Right cardiac atrium (tissue), 5 donors: ENCODE results near the gene DEFB126. TPM values are rescaled to one million over a fixed set of nuclear protein-coding genes. Genes with fewer than 3 reads are reported as not detected.
A peak's percentile ranks its signal among the peaks of the same experiment; 100 is the strongest.

Experiments used
- ATAC-seq, 2 donors: fragments of 200-7000 bp; cut with Tn5 transposase; one replicate each; pipeline versions ENCODE4 v1.8.0 to v1.9.1; 2020; ENCODE audit warnings: moderate library complexity in 2 of 2, mild to moderate bottlenecking in 1 of 2
- DNase-seq, 3 donors: peaks; one replicate each; pipeline ENCODE4 v3.0.0-alpha.2; 2020
- H3K27ac ChIP-seq: one replicate; pipeline ENCODE4 v1.5.1; 2013; ENCODE audit warnings: mild to moderate bottlenecking, low read length, control low read depth, moderate library complexity
- H3K27me3 ChIP-seq: one replicate; pipeline ENCODE4 v1.6.1; 2013; ENCODE audit not compliant: control insufficient read depth, insufficient read depth
- H3K4me1 ChIP-seq: one replicate; pipeline ENCODE4 v1.6.1; 2013; ENCODE audit warnings: low read length; ENCODE audit not compliant: control insufficient read depth, insufficient read depth
- H3K4me3 ChIP-seq: one replicate; pipeline ENCODE4 v1.5.1; 2013; ENCODE audit warnings: low read length, control low read depth
- H3K9me3 ChIP-seq: one replicate; pipeline ENCODE4 v1.6.1; 2013; ENCODE audit warnings: low read length; ENCODE audit not compliant: control insufficient read depth
- WGBS: extraction: QIAGEN DNeasy Blood & Tissue Kit; methylation state at CpG from one replicate; pipeline ENCODE4 v1.1.7; 2013; 5-methylcytosine and 5-hydroxymethylcytosine counted together
- intact Hi-C, 4 donors: fragments of 100-400 bp; cut with DNase I; formaldehyde crosslinking; loops; one replicate each; pipeline versions ENCODE4 v1.11.0 to v1.14.0; 2022 to 2023
- polyA plus RNA-seq: library from polyadenylated mRNA; stranded (reverse); fragments of 200-250 nt; gene quantifications from one replicate; pipeline ENCODE4 v1.2.3, GENCODE V29; 2013
- total RNA-seq, 4 donors: library from RNA; stranded (reverse); fragmentation: NEBNext Ultra II Directional; extraction: Animal tissue kit (Norgen Biotek cat#: 25700); gene quantifications; one replicate each; pipeline ENCODE4 v1.2.1, GENCODE V29; 2021
- donor health status: healthy with polysubstance abuse.
- donor health status: DM: no; HTN: yes; CAD: no.
- donor health status: DM: no; HTN: no; CAD: no.
- donor health status: DM: no; HTN: yes; CAD: no; lungs with severe emphysema.
- donor health status: DM: yes; HTN: yes; CAD: no.

DEFB126 gene
- total and polyA plus RNA-seq, 5 donors, result not detected

GRCh38 chr20:152131-152530, 9.7 kb downstream of the DEFB126 start:
- no peak overlapping the region for H3K4me3 ChIP-seq
- no peaks in the 10 kb centered on the region for H3K9me3 ChIP-seq
- no peak for DNase-seq
- no peaks in the 10 kb centered on the region for H3K4me1 ChIP-seq
- 80% methylated on average over 1 of the region's 1 CpG for WGBS
- no peak for ATAC-seq
- intact Hi-C loops, result no loop called here
- no peaks in the 10 kb centered on the region for H3K27me3 ChIP-seq
- no peak overlapping the region for H3K27ac ChIP-seq

GRCh38 chr20:157154-157553, 14.8 kb downstream of the DEFB126 start, which contains the start of gene DEFB127:
Gene DEFB127 (plus strand): TSS chr20:157454. CDS start chr20:157545, 91 bp downstream.
- Histone ChIP-seq H3K27ac (no peak within 1 kb of the TSS), H3K9me3 (no peaks in the 10 kb centered on the region), H3K4me1 (no peaks in the 10 kb centered on the region), H3K27me3 (no peaks in the 10 kb centered on the region), H3K4me3 (no peak within 1 kb of the TSS)
- WGBS, result 94% methylated on average over 5 of the region's 5 CpGs
- ATAC-seq (no peak), DNase-seq (no peak)
- intact Hi-C loops, result no loop called here

- intact Hi-C loops, result no loop called here
- no peak overlapping the region for H3K4me3 ChIP-seq
- DNase-seq, result no peak
- 46% methylated on average over 3 of the region's 3 CpGs for WGBS
- no peaks in the 10 kb centered on the region for H3K9me3 ChIP-seq
- peak in 1 of 2 donors; percentile 32 for ATAC-seq
- H3K27ac ChIP-seq, result no peak overlapping the region
- H3K27me3 ChIP-seq, result no peaks in the 10 kb centered on the region
- no peaks in the 10 kb centered on the region for H3K4me1 ChIP-seq
Measured at GRCh38 chr20:164618-165017, 22.2 kb downstream of the DEFB126 start.

- Histone ChIP-seq H3K9me3 (no peaks in the 10 kb centered on the region), H3K4me1 (no peaks in the 10 kb centered on the region), H3K27me3 (no peaks in the 10 kb centered on the region), H3K4me3 (no peak overlapping the region), H3K27ac (no peak overlapping the region)
- ATAC-seq (no peak), DNase-seq (no peak)
- 74% methylated on average over 2 of the region's 2 CpGs for WGBS
- intact Hi-C loops, result no loop called here
Measured at GRCh38 chr20:168876-169275, 26.5 kb downstream of the DEFB126 start.

DNA sequence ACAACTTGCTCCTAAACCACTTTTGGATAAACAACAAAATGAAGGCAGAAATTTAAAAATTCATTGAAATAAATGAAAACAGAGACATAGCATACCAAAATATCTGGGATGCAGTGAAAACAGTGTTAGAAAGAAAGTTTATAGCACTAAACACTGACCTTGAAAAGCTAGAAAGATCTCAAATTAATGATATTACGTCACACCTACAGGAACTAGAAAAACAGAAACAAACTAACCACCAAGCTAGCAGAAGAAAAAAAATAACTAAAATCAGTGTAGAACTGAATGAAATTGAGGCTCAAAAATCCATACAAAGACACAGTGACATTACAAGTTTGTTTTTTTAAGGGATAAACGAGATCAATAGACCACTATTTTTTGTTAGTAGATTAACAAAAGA, 41.9 kb downstream of the DEFB126 start:
- ATAC-seq (no peak), DNase-seq (no peak)
- Histone ChIP-seq H3K27ac (no peak overlapping the region), H3K4me3 (no peak overlapping the region), H3K4me1 (no peaks in the 10 kb centered on the region), H3K27me3 (no peaks in the 10 kb centered on the region), H3K9me3 (no peaks in the 10 kb centered on the region)
- intact Hi-C loops, result no loop called here
- whole genome bisulfite sequencing, result 53% methylated on average over 2 of the region's 2 CpGs

GRCh38 chr20:187733-188132, 45.3 kb downstream of the DEFB126 start:
- intact Hi-C loops, result no loop called here
- 61% methylated on average over 2 of the region's 2 CpGs for WGBS

DNA sequence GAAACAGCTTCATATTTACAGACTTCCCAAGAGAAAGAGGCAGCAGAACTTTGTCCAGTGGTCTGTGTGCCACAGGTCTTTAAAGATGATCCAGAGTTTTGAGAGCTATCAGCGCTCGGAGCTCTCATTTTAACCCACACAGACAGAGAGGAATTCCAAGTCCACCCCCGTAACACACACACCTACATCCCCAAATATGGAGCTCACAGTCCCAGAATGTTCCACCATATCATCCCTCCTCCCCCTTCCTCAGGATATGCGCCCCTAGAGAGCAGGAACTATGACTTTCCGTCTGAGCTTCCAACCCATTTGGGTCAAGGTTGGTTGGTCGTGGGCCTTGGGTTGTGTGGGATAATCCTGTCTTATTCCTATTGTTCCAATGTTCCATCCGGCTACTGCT, 47.2 kb downstream of the DEFB126 start, which contains the start of gene DEFB128:
DEFB128 (minus strand) TSS at position 101 of the 400 bp plus-strand sequence; CDS start at position 13, 88 bp downstream.
- ATAC-seq, result no peak
- WGBS, result 52% methylated on average over 7 of the region's 7 CpGs
- Histone ChIP-seq H3K27ac (no peak within 1 kb of the TSS), H3K4me3 (no peak within 1 kb of the TSS), H3K27me3 (no peaks in the 10 kb centered on the region), H3K9me3 (no peaks in the 10 kb centered on the region), H3K4me1 (no peaks in the 10 kb centered on the region)
- intact Hi-C loops, result no loop called here
- no peak for DNase-seq

More at GRCh38 chr20:187733-188132, 45.3 kb downstream of the DEFB126 start:
- Histone ChIP-seq H3K4me3 (no peak overlapping the region), H3K27ac (no peak overlapping the region), H3K9me3 (no peaks in the 10 kb centered on the region), H3K27me3 (no peaks in the 10 kb centered on the region), H3K4me1 (no peaks in the 10 kb centered on the region)
- ATAC-seq, result no peak
- DNase-seq, result no peak

Other genes starting within 250 kb of the DEFB126 start
- not detected for gene DEFB125, start 54.9 kb upstream of the DEFB126 start, total RNA-seq
- not detected for gene DEFB125, start 54.9 kb upstream of the DEFB126 start, polyA plus RNA-seq
- not detected for gene DEFB127, start 14.9 kb downstream of the DEFB126 start, total RNA-seq
- not detected for gene DEFB127, start 14.9 kb downstream of the DEFB126 start, polyA plus RNA-seq
- gene DEFB128, start 47.1 kb downstream of the DEFB126 start, total RNA-seq, result not detected
- not detected for gene DEFB128, start 47.1 kb downstream of the DEFB126 start, polyA plus RNA-seq
- gene DEFB129, start 84.7 kb downstream of the DEFB126 start, total RNA-seq, result not detected
- not detected for gene DEFB129, start 84.7 kb downstream of the DEFB126 start, polyA plus RNA-seq
- gene DEFB132, start 115.1 kb downstream of the DEFB126 start, total RNA-seq, result not detected
- not detected for gene DEFB132, start 115.1 kb downstream of the DEFB126 start, polyA plus RNA-seq
- gene C20orf96, start 148.2 kb downstream of the DEFB126 start, total RNA-seq, result 1 to 10 TPM; 4.8 to 9.1 (median 6.9) TPM
- gene C20orf96, start 148.2 kb downstream of the DEFB126 start, polyA plus RNA-seq, result 4.2 TPM
- gene ZCCHC3, start 155.0 kb downstream of the DEFB126 start, total RNA-seq, result 10 to 100 TPM; 13.0 to 14.3 (median 13.9) TPM
- 10.5 TPM for gene ZCCHC3, start 155.0 kb downstream of the DEFB126 start, polyA plus RNA-seq
- gene SOX12, start 183.0 kb downstream of the DEFB126 start, total RNA-seq, result 10 to 100 TPM in 3 of 4 donors, 1 to 10 TPM in 1; 7.4 to 13.7 (median 11.8) TPM
- gene SOX12, start 183.0 kb downstream of the DEFB126 start, polyA plus RNA-seq, result 5.1 TPM
- 10 to 100 TPM; 24.5 to 30.9 (median 24.8) TPM for gene NRSN2, start 204.5 kb downstream of the DEFB126 start, total RNA-seq
- 26.6 TPM for gene NRSN2, start 204.5 kb downstream of the DEFB126 start, polyA plus RNA-seq
- gene TRIB3, start 238.2 kb downstream of the DEFB126 start, total RNA-seq, result 1 to 10 TPM in 1 of 4 donors, under 1 TPM in 3; 0.49 to 2.1 (median 0.66) TPM
- gene TRIB3, start 238.2 kb downstream of the DEFB126 start, polyA plus RNA-seq, result 1.0 TPM